Effector memory CD4-positive, alpha-beta T cell (primary cell): ENCODE results near the gene HSD17B11.
"Not testable (repeated sequence)": the region's sequence is repeated elsewhere in the genome, so short reads cannot be mapped to it uniquely, and the experiment has no call there.

Source experiments
- DNase-seq, 3 donors: peaks; one replicate each; pipeline ENCODE4 v3.0.0-alpha.2; 2020
- H3K27ac ChIP-seq: 2 replicates; pipeline ENCODE4 v1.7.0; 2013; ENCODE audit warnings: mild to moderate bottlenecking, low read length, moderate library complexity; ENCODE audit not compliant: insufficient read depth, poor library complexity, severe bottlenecking
- H3K27me3 ChIP-seq: replicated peaks from 2 replicates; pipeline ENCODE4 v1.7.0; 2013; ENCODE audit warnings: mild to moderate bottlenecking, low read length; ENCODE audit not compliant: insufficient read depth, control insufficient read depth, poor library complexity, severe bottlenecking
- H3K36me3 ChIP-seq: 2 replicates; pipeline ENCODE4 v1.7.0; 2013; ENCODE audit warnings: mild to moderate bottlenecking, low read length, moderate library complexity; ENCODE audit not compliant: control insufficient read depth, insufficient read depth
- H3K4me1 ChIP-seq: 2 replicates; pipeline ENCODE4 v1.7.0; 2013; ENCODE audit warnings: low read length, mild to moderate bottlenecking; ENCODE audit not compliant: control insufficient read depth, insufficient read depth, poor library complexity, severe bottlenecking
- H3K4me3 ChIP-seq: 2 replicates; pipeline ENCODE4 v1.7.0; 2013; ENCODE audit warnings: low read length, low read depth, mild to moderate bottlenecking; ENCODE audit not compliant: insufficient read depth, poor library complexity, severe bottlenecking
- H3K9me3 ChIP-seq: 2 replicates; pipeline ENCODE4 v1.7.0; 2013; ENCODE audit warnings: mild to moderate bottlenecking, low read length, moderate library complexity; ENCODE audit not compliant: control insufficient read depth

Gene HSD17B11

GRCh38 chr4:87299898-87300297 is 91.1 kb downstream of the HSD17B11 start:
- Histone ChIP-seq H3K27me3 (no peaks in the 10 kb centered on the region), H3K9me3 (no peaks in the 10 kb centered on the region), H3K4me3 (no peak overlapping the region), H3K4me1 (no peaks in the 10 kb centered on the region), H3K27ac (no peak overlapping the region), H3K36me3 (no peaks in the 10 kb centered on the region)
- DNase-seq = no peak

DNA sequence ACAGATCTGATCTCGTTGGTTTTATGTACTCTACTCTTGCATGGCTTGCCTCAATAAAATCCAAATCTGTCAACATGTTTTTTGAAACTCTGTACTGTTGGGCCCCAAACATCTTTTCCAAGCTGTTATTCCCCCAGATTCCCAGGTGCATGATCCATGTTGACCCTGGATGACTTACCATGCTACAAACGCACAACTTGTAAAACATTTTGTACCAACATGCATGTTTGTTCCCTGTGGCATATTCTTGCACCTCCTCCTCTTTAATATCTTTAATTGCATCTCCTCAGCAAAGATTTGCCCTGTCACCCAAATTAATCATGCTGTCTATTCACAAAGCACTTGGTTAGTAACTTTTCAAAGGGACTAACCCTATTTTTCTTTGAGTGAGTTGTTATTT is 92.6 kb downstream of the HSD17B11 start:
- DNase-seq = no peak
- H3K9me3 ChIP-seq = peaks cover 3% of the 10 kb centered on the region
- H3K36me3 ChIP-seq = no peaks in the 10 kb centered on the region
- H3K27ac ChIP-seq = no peak overlapping the region
- H3K27me3 ChIP-seq = no peaks in the 10 kb centered on the region
- no peaks in the 10 kb centered on the region for H3K4me1 ChIP-seq
- no peak overlapping the region for H3K4me3 ChIP-seq

DNA sequence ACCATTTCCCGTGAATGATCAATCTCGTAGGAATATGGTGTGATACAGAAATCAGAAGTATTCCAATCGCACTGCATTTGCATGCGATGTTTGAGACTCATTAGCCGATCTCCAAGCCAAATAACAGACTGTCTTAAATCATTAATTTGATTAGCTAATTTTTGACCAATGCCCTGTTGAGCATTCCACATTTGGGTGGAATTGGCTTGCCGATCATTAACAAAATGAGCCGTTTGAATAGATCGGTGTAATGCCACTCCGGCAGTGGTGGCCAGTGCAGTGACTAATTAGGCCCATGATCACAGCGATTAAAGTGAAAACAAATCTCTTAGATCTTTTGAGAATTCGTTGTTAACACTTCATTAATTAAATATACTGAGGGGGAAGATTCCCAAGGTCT is 96.1 kb downstream of the HSD17B11 start:
- not testable (repeated sequence) for H3K36me3 ChIP-seq, H3K4me1 ChIP-seq, H3K27ac ChIP-seq, DNase-seq, H3K4me3 ChIP-seq, H3K27me3 ChIP-seq, H3K9me3 ChIP-seq

DNA sequence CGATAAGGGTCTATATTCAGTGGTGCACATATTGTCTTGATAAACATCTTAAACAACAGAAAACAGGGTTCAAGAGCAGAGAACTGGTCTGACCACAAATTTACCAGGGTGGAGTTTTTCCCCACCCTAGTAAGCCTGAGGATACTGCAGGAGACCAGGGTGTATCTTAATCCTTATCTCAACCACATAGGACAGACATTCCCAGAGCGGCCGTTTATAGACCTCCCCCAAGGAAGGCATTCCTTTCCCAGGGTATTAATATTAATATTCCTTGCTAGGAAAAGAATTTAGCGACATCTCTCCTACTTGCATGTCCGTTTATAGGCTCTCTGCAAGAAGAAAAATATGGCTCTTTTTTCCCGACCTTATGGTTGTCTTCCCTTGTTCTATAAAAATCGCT is 97.1 kb downstream of the HSD17B11 start:
- not testable (repeated sequence) for H3K27ac ChIP-seq, H3K4me3 ChIP-seq, H3K9me3 ChIP-seq, H3K36me3 ChIP-seq, H3K4me1 ChIP-seq, H3K27me3 ChIP-seq, DNase-seq

DNA sequence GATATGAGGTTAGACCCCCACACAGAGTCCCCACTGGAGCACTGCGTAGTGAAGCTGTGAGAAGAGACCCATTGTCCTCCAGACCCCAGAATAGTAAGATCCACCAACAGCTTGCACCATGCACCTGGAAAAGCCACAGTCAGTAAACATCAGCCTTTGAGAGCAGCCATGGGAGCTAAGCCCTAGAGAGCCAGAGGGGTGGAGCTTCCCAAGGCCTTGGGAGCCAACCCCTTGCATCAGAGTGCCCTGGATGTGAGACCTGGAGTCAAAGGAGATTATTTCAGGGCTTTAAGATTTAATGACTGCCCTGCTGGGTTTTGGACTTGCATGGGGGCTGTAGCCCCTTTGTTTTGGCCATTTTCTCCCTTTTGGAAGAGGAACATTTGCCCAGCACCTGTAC is 104.0 kb downstream of the HSD17B11 start:
- Histone ChIP-seq H3K4me3 (no peak overlapping the region), H3K4me1 (no peaks in the 10 kb centered on the region), H3K27ac (no peak overlapping the region), H3K9me3 (peaks cover 2% of the 10 kb centered on the region), H3K27me3 (no peaks in the 10 kb centered on the region), H3K36me3 (no peaks in the 10 kb centered on the region)
- no peak for DNase-seq
